KOPT-K1 (cell line): ENCODE measurements around the gene PXN.
"Not testable (repeated sequence)": the region's sequence is repeated elsewhere in the genome, so short reads cannot be mapped to it uniquely, and the experiment has no call there.

Experiments
- H3K27ac ChIP-seq: fragments of 200-600 bp; sonication (generic); 2 replicates; pipeline ENCODE4 v1.5.1; 2016; ENCODE audit warnings: antibody characterized with exemption, mild to moderate bottlenecking, low read depth, low read length; ENCODE audit not compliant: poor library complexity, severe bottlenecking
- H3K36me3 ChIP-seq: fragments of 200-600 bp; sonication (generic); 2 replicates; pipeline ENCODE4 v1.5.1; 2017; ENCODE audit warnings: antibody characterized with exemption, mild to moderate bottlenecking, low read length, moderate library complexity; ENCODE audit not compliant: insufficient read depth
- H3K9me3 ChIP-seq: fragments of 200-600 bp; sonication (generic); 2 replicates; pipeline ENCODE4 v1.5.1; 2017; ENCODE audit warnings: antibody characterized with exemption, low read length, mild to moderate bottlenecking; ENCODE audit not compliant: insufficient read depth, poor library complexity, severe bottlenecking

The PXN gene

DNA sequence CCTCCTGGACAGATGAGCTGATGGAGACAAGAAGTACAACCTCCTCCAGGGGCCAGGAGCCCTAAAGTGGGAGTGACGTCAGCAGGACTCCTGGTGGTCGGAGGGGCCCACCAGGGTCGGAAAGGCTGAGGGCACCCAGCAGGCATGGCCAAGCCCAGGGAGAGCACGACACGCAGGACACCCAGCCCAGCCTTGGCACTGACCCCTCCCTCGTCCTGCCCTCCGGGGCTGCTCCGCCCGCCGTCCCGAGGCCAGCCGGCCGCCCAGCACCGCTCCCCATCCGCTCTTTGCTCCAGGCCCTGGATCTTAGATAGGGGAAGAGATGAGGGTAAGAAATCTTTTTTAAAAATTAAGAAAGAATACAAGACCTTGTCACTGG lies 50.2 kb downstream of the PXN start:
- Histone ChIP-seq H3K36me3 (peaks cover 10% of the 10 kb centered on the region; the same call in 1 of the 2 replicates), H3K27ac (no peak overlapping the region), H3K9me3 (no peaks in the 10 kb centered on the region)

DNA sequence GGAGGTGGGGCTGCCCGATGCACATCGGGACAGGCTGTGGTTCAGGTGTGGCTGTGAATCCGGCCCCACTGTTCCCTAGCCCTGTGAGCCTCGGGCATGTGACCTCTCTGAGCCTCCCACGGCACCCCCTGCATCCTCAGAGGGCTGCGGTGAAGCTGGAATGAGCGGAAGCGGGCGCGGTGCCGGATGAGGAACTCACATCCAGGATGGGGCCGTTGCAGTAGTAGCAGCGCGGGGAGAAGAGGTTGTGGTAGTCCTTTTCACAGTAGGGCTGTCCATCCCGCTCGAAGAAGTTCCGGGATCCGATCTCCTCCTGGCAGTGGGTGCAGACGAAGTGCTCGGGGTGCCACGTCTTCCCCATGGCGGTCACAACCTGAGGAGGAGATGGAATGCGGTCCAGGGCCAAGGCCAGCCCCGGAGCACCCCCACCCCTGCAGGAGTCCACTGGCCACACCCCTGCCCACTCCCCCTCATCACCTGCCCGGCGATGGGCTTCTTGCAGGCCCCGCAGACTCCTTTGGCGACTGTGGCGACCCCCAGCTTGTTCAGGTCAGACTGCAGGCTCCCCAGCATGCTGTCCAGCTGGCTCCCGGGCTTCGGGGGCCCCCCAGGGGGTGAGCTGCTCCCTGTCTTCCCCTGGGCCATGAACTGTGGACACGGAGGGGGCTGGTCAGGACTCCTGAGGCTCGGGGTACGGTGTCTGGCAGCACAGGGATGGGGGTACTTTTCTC lies 50.7 kb downstream of the PXN start:
- H3K9me3 ChIP-seq: no peaks in the 10 kb centered on the region
- H3K36me3 ChIP-seq: peaks cover 16% of the 10 kb centered on the region
- H3K27ac ChIP-seq: no peak overlapping the region

DNA sequence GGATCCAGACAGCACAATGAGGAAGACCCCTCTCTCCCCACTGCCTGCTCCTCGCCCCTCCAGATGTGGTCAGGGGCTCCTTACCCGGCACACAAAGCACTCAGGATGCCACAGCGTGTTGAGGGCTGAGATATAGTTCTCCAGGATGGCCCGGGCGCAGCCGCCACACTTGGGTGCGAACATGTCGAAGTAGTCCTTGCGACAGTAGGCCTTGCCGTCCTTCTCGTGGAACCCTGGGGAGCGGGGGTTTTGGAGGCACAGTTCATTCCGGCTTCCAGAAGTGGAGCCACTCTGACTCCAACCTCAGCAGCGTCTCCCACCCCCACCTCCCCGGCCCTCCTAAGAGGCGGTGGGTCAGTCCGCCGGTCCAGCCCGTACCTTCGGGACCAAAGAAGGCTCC lies 51.8 kb downstream of the PXN start:
- H3K9me3 ChIP-seq: no peaks in the 10 kb centered on the region
- peaks cover 18% of the 10 kb centered on the region for H3K36me3 ChIP-seq
- no peak overlapping the region for H3K27ac ChIP-seq

DNA sequence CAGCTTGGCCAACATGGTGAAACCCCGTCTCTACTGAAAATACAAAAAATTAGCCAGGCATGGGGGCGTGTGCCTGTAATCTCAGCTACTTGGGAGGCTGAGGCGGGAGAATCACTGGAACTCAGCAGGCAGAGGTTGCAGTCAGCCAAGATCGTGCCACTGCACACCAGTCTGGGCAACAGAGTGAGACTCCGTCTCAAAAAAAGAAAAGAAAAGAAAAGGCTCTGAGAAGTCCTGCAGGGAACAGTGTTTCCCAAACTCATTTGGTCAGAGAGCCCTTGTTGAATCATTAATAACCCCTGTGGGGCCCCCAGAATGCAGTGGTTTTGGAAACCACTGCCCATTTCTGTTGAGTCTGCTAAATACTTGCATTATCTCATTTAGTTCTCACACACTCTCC lies 52.3 kb downstream of the PXN start:
- H3K27ac ChIP-seq, H3K9me3 ChIP-seq: not testable (repeated sequence)
- peaks cover 18% of the 10 kb centered on the region for H3K36me3 ChIP-seq

DNA sequence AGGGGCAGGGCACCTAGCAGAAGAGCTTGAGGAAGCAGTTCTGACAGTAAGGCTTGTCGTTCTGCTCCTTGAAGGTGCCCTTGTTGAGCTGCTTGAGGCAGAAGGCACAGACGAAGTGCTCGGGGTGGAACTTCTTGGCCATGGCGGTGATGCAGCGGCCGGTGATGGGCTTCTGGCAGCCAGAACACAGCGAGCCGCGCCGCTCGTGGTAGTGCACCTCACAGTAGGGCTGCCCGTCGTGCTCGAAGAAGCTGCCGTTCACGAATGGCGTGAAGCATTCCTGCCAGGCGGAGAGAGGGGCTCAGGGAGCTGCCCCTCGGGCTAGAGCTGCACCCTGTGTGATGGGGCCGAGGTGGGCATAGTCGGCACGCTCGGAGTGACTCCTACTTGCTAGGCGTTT lies 53.2 kb downstream of the PXN start:
- Histone ChIP-seq H3K36me3 (peaks cover 25% of the 10 kb centered on the region), H3K27ac (no peak overlapping the region), H3K9me3 (no peaks in the 10 kb centered on the region)

DNA sequence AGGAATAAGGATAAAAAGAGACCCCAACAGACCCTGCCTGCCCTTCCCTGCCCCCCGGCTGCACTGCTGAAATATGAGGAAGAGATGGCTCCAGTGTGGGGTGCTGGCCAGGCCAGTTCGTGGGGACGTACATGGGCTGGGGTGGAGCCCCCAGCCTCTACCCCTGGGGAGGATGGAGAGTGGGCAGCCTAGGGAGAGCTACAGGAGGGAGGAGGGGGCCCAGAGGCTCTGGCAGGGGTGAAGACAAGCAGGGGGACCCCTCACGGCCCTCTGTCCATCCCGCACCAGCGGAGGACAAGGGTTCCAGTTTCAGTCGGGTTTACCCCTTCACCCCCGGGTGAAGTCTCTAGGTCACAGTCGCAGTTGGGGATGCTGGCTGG lies 53.6 kb downstream of the PXN start:
- Histone ChIP-seq H3K36me3 (peaks cover 28% of the 10 kb centered on the region), H3K27ac (no peak overlapping the region), H3K9me3 (no peaks in the 10 kb centered on the region)

DNA sequence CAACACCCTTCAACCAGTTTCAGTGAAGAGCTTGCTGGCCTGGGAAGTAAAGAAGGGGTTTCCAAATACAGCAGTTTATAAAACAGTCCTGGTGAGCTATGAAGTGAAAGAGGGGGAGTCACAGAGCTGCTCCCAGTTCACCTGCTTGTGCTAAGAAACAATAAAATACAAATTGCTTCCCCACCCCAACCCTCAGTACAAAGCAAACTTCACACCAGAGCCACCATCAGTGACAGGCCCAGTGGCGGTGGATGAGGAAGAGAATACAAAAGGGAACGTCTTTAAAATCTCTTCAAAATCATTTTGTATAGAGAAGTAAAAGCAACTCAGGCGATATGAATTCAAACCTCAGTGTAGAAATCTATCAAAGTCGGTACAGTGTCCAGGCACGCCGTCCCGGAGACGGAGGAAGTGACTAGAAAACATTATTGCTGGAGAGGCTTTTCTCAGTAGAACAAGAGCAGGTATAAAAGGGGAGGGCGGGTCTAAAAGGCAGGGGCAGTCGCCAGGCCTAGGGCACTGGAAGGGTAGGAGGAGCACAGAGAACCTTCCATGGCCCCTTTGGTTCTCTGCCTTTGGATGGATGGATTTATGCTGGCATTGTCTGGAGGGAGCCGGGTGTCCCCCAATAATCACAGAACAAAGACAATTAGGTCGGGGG lies 54.2 kb downstream of the PXN start:
- Histone ChIP-seq H3K27ac (no peak overlapping the region), H3K36me3 (peaks cover 32% of the 10 kb centered on the region)

DNA sequence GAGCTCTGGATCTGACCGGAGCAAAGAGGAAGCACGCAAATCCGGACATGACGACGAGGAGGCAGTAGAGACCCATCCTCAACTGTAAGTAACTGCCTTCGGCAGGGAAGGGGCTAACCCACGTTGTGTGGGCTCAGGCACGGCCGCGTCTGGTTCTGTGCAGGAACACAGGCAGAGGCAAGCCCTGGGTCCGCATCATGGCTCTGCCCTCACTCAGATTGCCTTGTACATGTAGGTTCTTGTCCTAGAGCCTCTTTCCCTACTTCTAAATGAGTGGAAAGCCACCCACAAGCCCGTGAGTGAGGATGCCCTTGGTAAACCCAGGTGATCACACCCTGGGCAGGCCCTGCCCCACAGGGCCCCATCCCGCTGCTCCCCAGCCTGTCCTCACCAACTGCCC lies 55.7 kb downstream of the PXN start:
- no peaks in the 10 kb centered on the region for H3K9me3 ChIP-seq
- no peak overlapping the region for H3K27ac ChIP-seq
- H3K36me3 ChIP-seq: peaks cover 33% of the 10 kb centered on the region

More for the DNA sequence above, 54.2 kb downstream of the PXN start:
- H3K9me3 ChIP-seq: no peaks in the 10 kb centered on the region

DNA sequence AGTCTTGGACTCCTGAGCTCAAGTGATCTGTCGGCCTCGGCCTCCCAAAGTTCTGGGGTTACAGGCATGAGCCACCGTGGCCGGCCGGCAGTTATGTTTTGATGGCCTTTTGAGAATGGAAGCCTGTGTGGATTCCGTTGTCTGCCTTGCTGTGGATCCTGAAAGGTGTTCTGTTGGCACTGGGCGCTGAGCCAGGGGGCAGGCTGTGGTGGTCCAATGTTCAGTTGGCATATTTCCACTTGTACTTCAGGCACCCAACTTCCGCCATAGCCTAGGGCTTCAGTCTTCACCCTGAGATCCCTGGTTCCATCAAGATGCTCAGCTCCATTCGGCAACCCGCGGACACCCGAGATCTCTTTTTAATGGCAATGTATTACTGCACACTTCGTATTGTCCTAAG lies 58.3 kb downstream of the PXN start:
- H3K27ac ChIP-seq: no peak overlapping the region
- no peaks in the 10 kb centered on the region for H3K9me3 ChIP-seq
- H3K36me3 ChIP-seq: peaks cover 31% of the 10 kb centered on the region

DNA sequence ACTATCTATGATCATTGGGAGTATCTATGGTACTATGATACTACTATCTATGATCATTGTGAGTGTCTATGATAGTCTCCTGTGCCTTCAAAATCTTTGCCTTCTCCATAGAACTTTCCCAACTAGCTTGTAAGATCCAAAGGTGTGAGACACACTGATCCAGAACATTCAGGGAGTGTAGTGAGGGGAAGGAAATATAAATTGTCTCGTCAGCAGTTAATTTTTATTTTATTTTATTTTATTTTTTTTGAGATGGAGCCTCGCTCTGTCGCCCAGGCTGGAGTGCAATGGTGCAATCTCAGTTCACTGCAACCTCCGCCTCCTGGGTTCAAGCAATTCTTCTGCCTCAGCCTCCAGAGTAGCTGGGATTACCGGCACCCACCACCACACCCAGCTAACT lies 58.7 kb downstream of the PXN start:
- H3K36me3 ChIP-seq: peaks cover 26% of the 10 kb centered on the region

DNA sequence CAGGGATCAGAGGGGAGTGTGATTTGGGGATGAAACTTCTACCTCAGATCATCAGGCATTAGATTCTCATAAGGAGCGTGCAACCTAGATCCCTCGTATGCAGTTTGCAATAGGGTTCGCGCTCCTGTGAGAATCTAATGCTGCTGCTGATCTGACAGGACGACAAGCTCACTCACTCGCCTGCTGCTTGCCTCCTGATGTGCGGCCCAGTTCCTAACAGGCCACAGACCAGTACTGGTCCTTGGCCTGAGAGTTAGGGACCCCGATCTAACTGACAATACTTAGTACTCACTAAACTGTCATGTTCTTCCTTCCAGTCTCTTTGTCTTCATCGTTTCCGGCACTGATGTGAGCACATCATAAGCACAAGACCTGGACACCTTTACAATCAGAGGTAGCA lies 59.3 kb downstream of the PXN start:
- H3K27ac ChIP-seq: no peak overlapping the region
- no peaks in the 10 kb centered on the region for H3K9me3 ChIP-seq
- peaks cover 25% of the 10 kb centered on the region for H3K36me3 ChIP-seq

More for the DNA sequence above, 58.7 kb downstream of the PXN start:
- not testable (repeated sequence) for H3K9me3 ChIP-seq, H3K27ac ChIP-seq

DNA sequence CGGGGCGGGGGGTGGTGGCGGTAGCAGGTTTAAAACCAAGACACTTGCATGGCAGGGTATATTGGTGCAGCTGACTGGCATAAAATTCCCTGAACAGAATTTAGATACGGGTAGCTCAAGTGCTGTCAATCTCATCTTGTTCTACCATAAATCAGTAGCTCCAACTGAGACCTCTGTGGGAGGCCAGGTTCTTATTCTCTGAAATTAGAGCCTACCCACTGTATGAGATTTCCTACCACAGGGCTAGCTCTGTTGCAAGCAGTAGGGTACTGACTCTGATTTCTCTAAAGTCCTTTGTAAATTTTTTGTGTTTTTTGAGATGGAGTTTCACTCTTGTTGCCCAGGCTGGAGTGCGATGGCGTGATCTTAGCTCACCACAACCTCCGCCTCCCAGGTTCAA lies 61.4 kb downstream of the PXN start:
- no peak overlapping the region for H3K27ac ChIP-seq

DNA sequence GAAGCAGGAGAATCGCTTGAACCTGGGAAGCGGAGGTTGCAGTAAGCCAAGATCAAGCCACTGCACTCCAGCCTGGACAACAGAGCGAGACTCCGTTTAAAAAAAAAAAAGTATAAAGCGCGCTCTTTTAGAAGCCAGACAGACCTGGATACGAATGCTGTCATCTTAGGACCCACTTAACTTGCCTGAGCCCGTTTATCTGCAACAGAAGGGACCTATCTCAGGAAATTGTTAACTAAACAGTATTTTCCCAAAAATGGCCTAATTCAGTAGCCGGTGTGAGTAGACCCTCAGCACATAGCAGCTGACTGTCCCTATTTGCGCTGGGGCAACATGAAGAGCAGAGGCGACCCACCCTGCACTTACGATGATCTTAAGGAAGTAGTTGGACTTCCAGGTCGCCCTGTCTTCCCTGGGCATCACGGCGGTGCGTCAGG lies 65.1 kb downstream of the PXN start:
- Histone ChIP-seq H3K9me3 (no peaks in the 10 kb centered on the region), H3K27ac (peak overlapping the region; percentile 89), H3K36me3 (peaks cover 53% of the 10 kb centered on the region)

More for the DNA sequence above, 61.4 kb downstream of the PXN start:
- Histone ChIP-seq H3K36me3 (peaks cover 30% of the 10 kb centered on the region), H3K9me3 (no peaks in the 10 kb centered on the region)

DNA sequence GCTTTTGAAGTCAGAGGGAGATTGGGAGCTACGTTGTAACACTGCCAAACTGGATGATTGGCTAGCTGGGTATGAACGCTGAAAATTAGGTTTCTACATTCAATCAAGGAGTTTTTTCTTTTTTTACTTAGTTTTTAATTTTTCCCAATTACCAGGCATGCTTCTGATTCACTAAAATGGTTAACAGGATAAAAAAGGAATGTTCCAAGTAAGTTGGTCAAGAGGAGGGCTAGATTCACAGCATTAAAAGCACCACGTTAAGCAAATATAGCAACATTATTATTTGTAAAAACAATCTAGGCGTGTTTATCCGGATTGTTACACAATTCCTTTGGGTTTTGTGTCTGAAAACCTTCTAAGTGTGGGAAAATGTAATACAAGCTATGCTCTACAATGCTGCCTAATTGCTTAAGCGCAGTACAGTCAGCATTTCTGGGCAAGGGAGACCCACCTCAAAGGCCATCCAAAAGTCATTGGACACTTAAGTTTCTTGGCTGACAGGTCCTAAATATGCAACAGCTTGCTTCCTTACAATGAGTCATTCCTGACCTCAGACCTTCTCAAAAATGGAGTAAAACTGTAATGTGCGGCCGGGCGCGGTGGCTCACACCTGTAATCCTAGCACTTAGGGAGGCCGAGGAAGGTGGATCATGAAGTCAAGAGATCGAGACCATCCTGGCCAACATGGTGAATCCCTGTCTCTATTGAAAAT lies 65.8 kb downstream of the PXN start:
- peak overlapping the region; percentile 89 for H3K27ac ChIP-seq
- no peaks in the 10 kb centered on the region for H3K9me3 ChIP-seq
- H3K36me3 ChIP-seq: peaks cover 53% of the 10 kb centered on the region

DNA sequence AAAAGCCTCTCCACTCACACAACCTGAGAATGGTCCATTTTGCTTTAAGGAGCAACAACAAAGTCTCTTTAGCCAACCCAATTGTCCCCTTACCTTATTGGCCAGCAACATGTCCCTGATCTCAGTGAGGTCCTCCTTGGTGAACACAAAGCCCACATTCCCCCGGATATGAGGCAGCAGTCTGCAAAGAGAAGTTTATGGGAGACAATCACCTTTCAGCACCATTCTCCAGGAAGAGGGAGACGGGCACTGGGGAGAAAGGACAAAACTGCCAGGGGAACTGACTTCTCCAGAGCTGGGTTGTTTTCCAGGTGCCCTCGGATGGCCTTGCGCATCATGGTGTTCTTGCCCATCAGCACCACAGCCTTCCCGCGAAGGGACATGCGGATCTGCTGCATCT lies 66.5 kb downstream of the PXN start:
- H3K9me3 ChIP-seq: no peaks in the 10 kb centered on the region
- H3K27ac ChIP-seq: peak overlapping the region; percentile 89
- peaks cover 53% of the 10 kb centered on the region for H3K36me3 ChIP-seq
